Left ventricle myocardium inferior (tissue), 1 donor: Measurements from ENCODE around the gene ALS2CL. TPM values are rescaled to one million over a fixed set of nuclear protein-coding genes. Genes with fewer than 3 reads are reported as not detected.

Source experiments
- DNase-seq: peaks from one replicate; pipeline ENCODE4 v3.0.0-alpha.2; 2020
- H3K27ac ChIP-seq: fragments of 200-600 bp; replicated peaks from 2 replicates; pipeline ENCODE4 v1.8.0; 2021
- H3K27me3 ChIP-seq: fragments of 200-600 bp; 2 replicates; pipeline ENCODE4 v1.8.0; 2021; ENCODE audit warnings: low read depth
- H3K36me3 ChIP-seq: fragments of 200-600 bp; 2 replicates; pipeline ENCODE4 v1.8.0; 2021
- H3K4me1 ChIP-seq: fragments of 200-600 bp; 2 replicates; pipeline ENCODE4 v1.8.0; 2021
- H3K4me3 ChIP-seq: fragments of 200-600 bp; 2 replicates; pipeline ENCODE4 v1.8.0; 2021; ENCODE audit warnings: mild to moderate bottlenecking, moderate library complexity
- H3K9me3 ChIP-seq: fragments of 200-600 bp; replicated peaks from 2 replicates; pipeline ENCODE4 v1.8.0; 2021
- CTCF ChIP-seq: fragments of 200-600 bp; IDR thresholded peaks from 2 replicates; pipeline ENCODE4 v1.8.0; 2021; ENCODE audit warnings: antibody characterized with exemption, mild to moderate bottlenecking, borderline replicate concordance
- intact Hi-C: fragments of 100-400 bp; cut with micrococcal nuclease; formaldehyde crosslinking; loops from one replicate; pipeline ENCODE4 v1.11.0; 2022
- total RNA-seq: library from RNA; stranded (reverse); fragmentation: NEBNext Ultra II Directional; extraction: Animal tissue kit (Norgen Biotek cat#: 25700); gene quantifications from one replicate; pipeline ENCODE4 v1.2.1, GENCODE V29; 2021
- donor health status: DM: no; HTN: yes; CAD: no; lungs with severe emphysema.

ALS2CL gene
- total RNA-seq, 1 donor from 2014 or later = 33.7 TPM

GRCh38 chr3:46695962-46696894 is 2.7 kb upstream of the ALS2CL start:
- peaks cover 88% of the 10 kb centered on the region for H3K4me1 ChIP-seq
- intact Hi-C loops = no loop called here

GRCh38 chr3:46695177-46695961 is 1.9 kb upstream of the ALS2CL start:
- Histone ChIP-seq H3K36me3 (no peaks in the 10 kb centered on the region), H3K27ac (peak overlapping the region; percentile 96), H3K4me1 (peaks cover 88% of the 10 kb centered on the region), H3K27me3 (no peaks in the 10 kb centered on the region), H3K9me3 (no peaks in the 10 kb centered on the region), H3K4me3 (no peak overlapping the region)
- peak; percentile 70 for DNase-seq
- intact Hi-C loops = no loop called here
- peak; percentile 38 for TF ChIP-seq CTCF

More at GRCh38 chr3:46695962-46696894, 2.7 kb upstream of the ALS2CL start:
- Histone ChIP-seq H3K4me3 (no peak overlapping the region), H3K27me3 (no peaks in the 10 kb centered on the region), H3K36me3 (no peaks in the 10 kb centered on the region), H3K27ac (peak overlapping the region; percentile 96), H3K9me3 (no peaks in the 10 kb centered on the region)
- peak; percentile 49 for TF ChIP-seq CTCF
- DNase-seq = peak; percentile 75

GRCh38 chr3:46694520-46694919 is 1.0 kb upstream of the ALS2CL start:
- Histone ChIP-seq H3K4me1 (peaks cover 88% of the 10 kb centered on the region), H3K4me3 (no peak overlapping the region), H3K36me3 (no peaks in the 10 kb centered on the region), H3K9me3 (no peaks in the 10 kb centered on the region), H3K27me3 (no peaks in the 10 kb centered on the region), H3K27ac (peak overlapping the region; percentile 96)
- TF ChIP-seq CTCF = no peak
- intact Hi-C loops = no loop called here
- no peak for DNase-seq

- H3K36me3 ChIP-seq = peaks cover 5% of the 10 kb centered on the region
- no peak for TF ChIP-seq CTCF
- intact Hi-C loops = no loop called here
- H3K4me1 ChIP-seq = peaks cover 87% of the 10 kb centered on the region
- H3K4me3 ChIP-seq = peak overlapping the region; percentile 91
- DNase-seq = no peak
- peak overlapping the region; percentile 96 for H3K27ac ChIP-seq
- H3K9me3 ChIP-seq = no peaks in the 10 kb centered on the region
- H3K27me3 ChIP-seq = no peaks in the 10 kb centered on the region
These were observed 380 bp upstream of the ALS2CL start for GRCh38 chr3:46693892-46694226.

- H3K27me3 ChIP-seq = no peaks in the 10 kb centered on the region
- H3K27ac ChIP-seq = peak overlapping the region; percentile 96
- H3K4me3 ChIP-seq = peak overlapping the region; percentile 91
- no peak for TF ChIP-seq CTCF
- peaks cover 96% of the 10 kb centered on the region for H3K4me1 ChIP-seq
- no peaks in the 10 kb centered on the region for H3K9me3 ChIP-seq
- H3K36me3 ChIP-seq = peaks cover 18% of the 10 kb centered on the region
- intact Hi-C loops = no loop called here
- DNase-seq = no peak
These were observed 901 bp downstream of the ALS2CL start for GRCh38 chr3:46692566-46692990.
